Activated naive CD4-positive, alpha-beta T cell treated with anti-CD3 and anti-CD28 coated beads, Interleukin-2, amount 50 U/mL, for 24 hours (primary cell): Measurements from ENCODE around the gene PSMD2.
A peak's percentile ranks its signal among the peaks of the same experiment; 100 is the strongest.
"Not testable (repeated sequence)": the region's sequence is repeated elsewhere in the genome, so short reads cannot be mapped to it uniquely, and the experiment has no call there.

Source experiments
- H3K27ac Mint-ChIP-seq: one replicate; pipeline ENCODE4 v1.8.0; 2021; ENCODE audit warnings: mild to moderate bottlenecking, mixed read lengths
- H3K27me3 Mint-ChIP-seq: one replicate; pipeline ENCODE4 v1.8.0; 2021; ENCODE audit warnings: mixed read lengths
- H3K36me3 Mint-ChIP-seq: one replicate; pipeline ENCODE4 v1.8.0; 2021; ENCODE audit warnings: mixed read lengths
- H3K4me1 Mint-ChIP-seq: one replicate; pipeline ENCODE4 v1.8.0; 2021; ENCODE audit warnings: mixed read lengths
- H3K4me3 Mint-ChIP-seq: one replicate; pipeline ENCODE4 v1.8.0; 2021; ENCODE audit warnings: mild to moderate bottlenecking, mixed read lengths
- H3K9me3 Mint-ChIP-seq: one replicate; pipeline ENCODE4 v1.8.0; 2021; ENCODE audit warnings: mixed read lengths

The PSMD2 gene

GRCh38 chr3:184267249-184267648 lies 31.8 kb upstream of the PSMD2 start:
- H3K9me3 Mint-ChIP-seq, H3K36me3 Mint-ChIP-seq, H3K4me1 Mint-ChIP-seq, H3K27ac Mint-ChIP-seq, H3K4me3 Mint-ChIP-seq: not testable (repeated sequence)
- peaks cover 23% of the 10 kb centered on the region for H3K27me3 Mint-ChIP-seq

GRCh38 chr3:184272269-184272668 lies 26.8 kb upstream of the PSMD2 start:
- H3K27me3 Mint-ChIP-seq = peaks cover 25% of the 10 kb centered on the region

GRCh38 chr3:184275381-184275701 lies 23.7 kb upstream of the PSMD2 start:
- Mint-ChIP-seq H3K4me3 (peak overlapping the region; percentile 23), H3K36me3 (no peaks in the 10 kb centered on the region), H3K27ac (no peak overlapping the region), H3K4me1 (peaks cover 5% of the 10 kb centered on the region), H3K9me3 (no peaks in the 10 kb centered on the region), H3K27me3 (peaks cover 23% of the 10 kb centered on the region)

More at GRCh38 chr3:184272269-184272668, 26.8 kb upstream of the PSMD2 start:
- Mint-ChIP-seq H3K4me3 (no peak overlapping the region), H3K4me1 (peaks cover 5% of the 10 kb centered on the region), H3K36me3 (no peaks in the 10 kb centered on the region), H3K27ac (no peak overlapping the region), H3K9me3 (no peaks in the 10 kb centered on the region)

GRCh38 chr3:184275961-184276910 lies 22.8 kb upstream of the PSMD2 start, which contains the start of gene ECE2:
Gene ECE2, plus strand, starts transcription at chr3:184276022. Its CDS starts 132 bp downstream, at chr3:184276154.
- H3K27ac Mint-ChIP-seq = no peak within 1 kb of the TSS
- peak within 1 kb of the TSS; percentile 23 for H3K4me3 Mint-ChIP-seq
- no peaks in the 10 kb centered on the region for H3K36me3 Mint-ChIP-seq
- peaks cover 23% of the 10 kb centered on the region for H3K27me3 Mint-ChIP-seq
- peaks cover 5% of the 10 kb centered on the region for H3K4me1 Mint-ChIP-seq
- no peaks in the 10 kb centered on the region for H3K9me3 Mint-ChIP-seq

DNA sequence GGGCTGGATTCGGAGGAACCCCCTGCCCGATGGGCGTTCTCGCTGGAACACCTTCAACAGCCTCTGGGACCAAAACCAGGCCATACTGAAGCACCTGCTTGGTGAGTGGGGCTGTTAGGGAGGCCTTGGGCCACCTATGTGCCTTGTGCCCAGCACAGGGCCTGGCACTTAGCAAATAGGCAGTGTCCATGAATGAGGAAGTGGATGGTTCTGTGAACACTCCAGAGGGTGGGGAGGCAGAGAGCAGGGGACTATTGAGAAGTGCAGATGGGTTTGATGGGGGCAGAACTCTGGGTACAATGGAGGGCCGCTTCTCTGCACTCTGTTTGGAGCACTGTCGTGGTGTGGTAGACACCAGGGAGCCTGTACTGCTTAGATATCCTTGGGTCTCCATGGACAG lies 21.7 kb upstream of the PSMD2 start:
- no peaks in the 10 kb centered on the region for H3K9me3 Mint-ChIP-seq
- peaks cover 5% of the 10 kb centered on the region for H3K4me1 Mint-ChIP-seq
- peaks cover 20% of the 10 kb centered on the region for H3K27me3 Mint-ChIP-seq
- no peak overlapping the region for H3K27ac Mint-ChIP-seq
- H3K36me3 Mint-ChIP-seq = no peaks in the 10 kb centered on the region
- no peak overlapping the region for H3K4me3 Mint-ChIP-seq

DNA sequence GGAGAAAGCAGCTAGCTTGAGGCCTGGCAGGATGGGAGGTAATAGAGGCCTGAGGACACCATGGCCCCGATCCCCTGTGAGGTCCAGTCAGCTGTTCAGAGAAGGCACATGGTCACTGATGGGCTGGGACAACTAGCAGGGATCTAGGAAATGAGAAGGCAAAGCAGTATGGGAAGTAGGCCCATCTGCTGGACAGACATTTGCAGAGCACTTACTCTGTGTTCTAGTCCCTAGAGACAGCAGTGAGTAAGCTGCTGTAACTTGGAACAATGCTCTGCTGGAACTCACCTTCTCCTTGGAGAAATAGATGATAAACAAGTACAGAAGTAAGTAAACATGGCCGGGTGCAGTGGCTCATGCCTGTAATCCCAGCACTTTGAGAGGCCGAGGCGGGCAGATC lies 16.1 kb upstream of the PSMD2 start:
- peaks cover 6% of the 10 kb centered on the region for H3K27me3 Mint-ChIP-seq
- no peak overlapping the region for H3K4me3 Mint-ChIP-seq
- no peaks in the 10 kb centered on the region for H3K4me1 Mint-ChIP-seq
- H3K27ac Mint-ChIP-seq = no peak overlapping the region
- H3K36me3 Mint-ChIP-seq = no peaks in the 10 kb centered on the region
- H3K9me3 Mint-ChIP-seq = no peaks in the 10 kb centered on the region

- no peak overlapping the region for H3K4me3 Mint-ChIP-seq
- peaks cover 3% of the 10 kb centered on the region for H3K27me3 Mint-ChIP-seq
- no peaks in the 10 kb centered on the region for H3K9me3 Mint-ChIP-seq
- no peak overlapping the region for H3K27ac Mint-ChIP-seq
- H3K4me1 Mint-ChIP-seq = no peaks in the 10 kb centered on the region
- no peaks in the 10 kb centered on the region for H3K36me3 Mint-ChIP-seq
These were observed 15.4 kb upstream of the PSMD2 start for GRCh38 chr3:184283681-184284080.

- no peak overlapping the region for H3K4me3 Mint-ChIP-seq
- no peak overlapping the region for H3K27ac Mint-ChIP-seq
- peaks cover 3% of the 10 kb centered on the region for H3K27me3 Mint-ChIP-seq
- no peaks in the 10 kb centered on the region for H3K9me3 Mint-ChIP-seq
- no peaks in the 10 kb centered on the region for H3K4me1 Mint-ChIP-seq
- H3K36me3 Mint-ChIP-seq = no peaks in the 10 kb centered on the region
These were observed 14.3 kb upstream of the PSMD2 start for GRCh38 chr3:184284696-184285095.

DNA sequence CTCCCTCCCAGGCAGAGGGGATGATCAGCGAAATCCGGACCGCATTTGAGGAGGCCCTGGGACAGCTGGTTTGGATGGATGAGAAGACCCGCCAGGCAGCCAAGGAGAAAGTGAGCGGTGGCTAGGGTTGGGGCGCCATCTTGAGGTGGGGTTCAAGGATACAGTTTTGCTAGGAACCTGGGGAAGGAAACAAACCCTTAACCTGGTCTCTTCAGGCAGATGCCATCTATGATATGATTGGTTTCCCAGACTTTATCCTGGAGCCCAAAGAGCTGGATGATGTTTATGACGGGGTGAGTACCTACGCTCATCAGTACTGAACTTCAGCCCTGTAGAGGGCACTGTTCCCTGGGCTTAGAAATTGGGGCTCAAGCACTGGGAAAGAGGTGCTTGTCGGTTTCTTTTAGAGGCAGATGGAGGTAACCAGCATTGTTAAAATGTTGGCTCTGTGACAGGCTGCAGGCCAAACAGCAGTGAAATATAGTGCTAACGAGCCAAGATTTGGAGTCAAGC lies 9.6 kb upstream of the PSMD2 start:
- Mint-ChIP-seq H3K27me3 (peaks cover 3% of the 10 kb centered on the region), H3K4me3 (no peak overlapping the region), H3K27ac (no peak overlapping the region), H3K4me1 (no peaks in the 10 kb centered on the region), H3K36me3 (no peaks in the 10 kb centered on the region), H3K9me3 (no peaks in the 10 kb centered on the region)

- H3K36me3 Mint-ChIP-seq = no peaks in the 10 kb centered on the region
- no peaks in the 10 kb centered on the region for H3K9me3 Mint-ChIP-seq
- H3K4me3 Mint-ChIP-seq = no peak overlapping the region
- peaks cover 3% of the 10 kb centered on the region for H3K27me3 Mint-ChIP-seq
- H3K4me1 Mint-ChIP-seq = no peaks in the 10 kb centered on the region
- no peak overlapping the region for H3K27ac Mint-ChIP-seq
These were observed 8.7 kb upstream of the PSMD2 start for GRCh38 chr3:184290331-184290730.

GRCh38 chr3:184291044-184291737 lies 7.8 kb upstream of the PSMD2 start:
- Mint-ChIP-seq H3K27ac (no peak overlapping the region), H3K27me3 (peaks cover 3% of the 10 kb centered on the region), H3K36me3 (no peaks in the 10 kb centered on the region), H3K4me3 (no peak overlapping the region), H3K4me1 (no peaks in the 10 kb centered on the region), H3K9me3 (no peaks in the 10 kb centered on the region)

DNA sequence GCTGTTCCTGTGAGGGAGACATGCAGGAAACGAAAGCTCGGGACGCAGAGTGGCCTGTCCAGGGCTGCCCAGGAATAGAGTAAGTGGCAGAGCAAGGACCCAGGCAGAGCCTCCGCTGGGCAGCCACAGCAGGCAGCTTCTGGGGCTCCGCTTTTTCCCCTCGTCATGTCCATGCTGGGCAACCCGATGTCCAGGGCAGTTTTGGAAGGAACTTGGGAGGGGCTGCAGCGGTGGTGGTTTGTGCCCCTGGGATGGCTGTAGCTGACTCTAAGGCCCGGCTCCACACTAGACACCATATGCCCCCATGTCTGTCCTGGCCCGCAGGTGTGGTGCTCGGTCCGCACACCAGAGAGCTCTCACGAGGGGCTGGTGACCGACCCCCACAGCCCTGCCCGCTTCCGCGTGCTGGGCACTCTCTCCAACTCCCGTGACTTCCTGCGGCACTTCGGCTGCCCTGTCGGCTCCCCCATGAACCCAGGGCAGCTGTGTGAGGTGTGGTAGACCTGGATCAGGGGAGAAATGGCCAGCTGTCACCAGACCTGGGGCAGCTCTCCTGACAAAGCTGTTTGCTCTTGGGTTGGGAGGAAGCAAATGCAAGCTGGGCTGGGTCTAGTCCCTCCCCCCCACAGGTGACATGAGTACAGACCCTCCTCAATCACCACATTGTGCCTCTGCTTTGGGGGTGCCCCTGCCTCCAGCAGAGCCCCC lies 7.1 kb upstream of the PSMD2 start:
- H3K27ac Mint-ChIP-seq = no peak overlapping the region
- peaks cover 2% of the 10 kb centered on the region for H3K27me3 Mint-ChIP-seq

GRCh38 chr3:184295771-184296170 lies 3.3 kb upstream of the PSMD2 start:
- H3K36me3 Mint-ChIP-seq = peaks cover 7% of the 10 kb centered on the region
- no peaks in the 10 kb centered on the region for H3K9me3 Mint-ChIP-seq
- no peak overlapping the region for H3K4me3 Mint-ChIP-seq
- no peaks in the 10 kb centered on the region for H3K27me3 Mint-ChIP-seq
- H3K27ac Mint-ChIP-seq = no peak overlapping the region
- H3K4me1 Mint-ChIP-seq = peaks cover 16% of the 10 kb centered on the region

More for the DNA sequence above, 7.1 kb upstream of the PSMD2 start:
- no peak overlapping the region for H3K4me3 Mint-ChIP-seq
- H3K4me1 Mint-ChIP-seq = no peaks in the 10 kb centered on the region
- no peaks in the 10 kb centered on the region for H3K36me3 Mint-ChIP-seq
- no peaks in the 10 kb centered on the region for H3K9me3 Mint-ChIP-seq

GRCh38 chr3:184296616-184297015 lies 2.4 kb upstream of the PSMD2 start:
- no peak overlapping the region for H3K4me3 Mint-ChIP-seq
- no peak overlapping the region for H3K27ac Mint-ChIP-seq
- no peaks in the 10 kb centered on the region for H3K9me3 Mint-ChIP-seq
- no peaks in the 10 kb centered on the region for H3K27me3 Mint-ChIP-seq
- H3K4me1 Mint-ChIP-seq = peaks cover 21% of the 10 kb centered on the region
- H3K36me3 Mint-ChIP-seq = peaks cover 8% of the 10 kb centered on the region

GRCh38 chr3:184299488-184300377 lies 692 bp downstream of the PSMD2 start:
- Mint-ChIP-seq H3K36me3 (peaks cover 10% of the 10 kb centered on the region), H3K4me1 (peaks cover 34% of the 10 kb centered on the region), H3K9me3 (no peaks in the 10 kb centered on the region), H3K27ac (peak overlapping the region; percentile 96), H3K27me3 (no peaks in the 10 kb centered on the region), H3K4me3 (peak overlapping the region; percentile 95)
